K562 (cell line): ENCODE measurements around the gene PRELID2. TPM values are rescaled to one million over a fixed set of nuclear protein-coding genes. Genes with fewer than 3 reads are reported as not detected.

ENCODE experiments used
- ATF7 ChIP-seq: fragments of 450-650 bp; IDR thresholded peaks from 2 replicates; pipeline ENCODE4 v1.7.1; 2014; ENCODE audit warnings: mild to moderate bottlenecking, moderate library complexity
- BRCA1 ChIP-seq, 2 experiments: fragments of 450-650 bp in 1 of 2; sonication (generic) in 1 of 2; formaldehyde crosslinking in 1 of 2; IDR thresholded peaks; 2 replicates each; pipeline versions ENCODE4 v1.5.0 to v1.6.1; 2017 to 2020; ENCODE audit warnings: mild to moderate bottlenecking in 1 of 2, missing genetic modification reagents in 1 of 2
- CBX3 ChIP-seq, 2 experiments: IDR thresholded peaks; 1 replicate in 1 of 2; 2 replicates in 1 of 2; pipeline ENCODE4 v1.6.1; 2012; ENCODE audit warnings: inconsistent platforms in 2 of 2, low read length in 2 of 2, borderline replicate concordance in 1 of 2, control low read depth in 1 of 2
- CGGBP1 ChIP-seq: fragments of 250-450 bp; sonication (Bioruptor Pico); IDR thresholded peaks from 2 replicates; pipeline ENCODE4 v1.9.0; 2021; ENCODE audit warnings: mild to moderate bottlenecking
- CREB3 ChIP-seq: fragments of 450-650 bp; conservative IDR thresholded peaks from 2 replicates; pipeline ENCODE4 v1.6.1; 2016; ENCODE audit warnings: missing genetic modification characterization, low read depth, mild to moderate bottlenecking, missing compliant biosample characterization, moderate library complexity
- CXXC5 ChIP-seq: fragments of 250-450 bp; sonication (Bioruptor Pico); IDR thresholded peaks from 2 replicates; pipeline ENCODE4 v1.8.0; 2022; ENCODE audit warnings: inconsistent platforms, mild to moderate bottlenecking, moderate library complexity
- ETV6 ChIP-seq, 3 experiments: fragments of 150-350 bp in 1 of 3; sonication (generic) in 1 of 3; formaldehyde crosslinking in 1 of 3; IDR thresholded peaks; 2 replicates each; pipeline versions ENCODE4 v1.6.1 to v1.8.0; 2014 to 2022; ENCODE audit warnings: borderline replicate concordance in 2 of 3, low read depth in 2 of 3, antibody characterized with exemption in 1 of 3, low read length in 1 of 3, mild to moderate bottlenecking in 1 of 3, missing genetic modification reagents in 1 of 3
- HLTF ChIP-seq: fragments of 450-650 bp; IDR thresholded peaks from 2 replicates; pipeline ENCODE4 v1.6.1; 2016
- ID3 ChIP-seq, 2 experiments: fragments of 250-450 bp in 1 of 2; fragments of 450-650 bp in 1 of 2; sonication (Bioruptor Pico) in 1 of 2; IDR thresholded peaks; 2 replicates each; pipeline versions ENCODE4 v1.6.1 to v1.8.0; 2016 to 2021; ENCODE audit warnings: mild to moderate bottlenecking in 2 of 2, moderate library complexity in 2 of 2, missing compliant biosample characterization in 1 of 2, missing genetic modification characterization in 1 of 2
- IRF9 ChIP-seq: fragments of 450-650 bp; IDR thresholded peaks from 2 replicates; pipeline ENCODE4 v1.6.1; 2016; ENCODE audit warnings: missing biosample characterization, missing genetic modification characterization
- MBD2 ChIP-seq: sonication (generic); IDR thresholded peaks from 2 replicates; pipeline ENCODE4 v1.6.1; 2016; ENCODE audit warnings: low read depth, borderline replicate concordance
- PATZ1 ChIP-seq: fragments of 250-450 bp; sonication (Bioruptor Pico); IDR thresholded peaks from 2 replicates; pipeline ENCODE4 v1.5.0; 2020; ENCODE audit warnings: mild to moderate bottlenecking, borderline replicate concordance
- PHF8 ChIP-seq: fragments of 200-600 bp; sonication (generic); IDR thresholded peaks from 2 replicates; pipeline ENCODE4 v1.6.1; 2012; ENCODE audit warnings: mixed run types, mild to moderate bottlenecking, inconsistent platforms, low read length, moderate library complexity, borderline replicate concordance
- TAL1 ChIP-seq: fragments of 450-650 bp; IDR thresholded peaks from 2 replicates; pipeline ENCODE4 v1.6.1; 2016; ENCODE audit warnings: mild to moderate bottlenecking
- TCF15 ChIP-seq: fragments of 250-450 bp; sonication (Bioruptor Pico); IDR thresholded peaks from 2 replicates; pipeline ENCODE4 v1.8.0; 2022; ENCODE audit warnings: moderate library complexity, mild to moderate bottlenecking, inconsistent platforms
- USF1 ChIP-seq: sonication (generic); formaldehyde crosslinking; IDR thresholded peaks from 2 replicates; pipeline ENCODE4 v1.9.0; 2022; ENCODE audit warnings: mild to moderate bottlenecking, missing genetic modification reagents
- ZNF184 ChIP-seq: sonication (generic); formaldehyde crosslinking; IDR thresholded peaks from 2 replicates; pipeline ENCODE4 v1.5.0; 2020; ENCODE audit warnings: missing genetic modification reagents
- ZNF311 ChIP-seq: fragments of 250-450 bp; sonication (Bioruptor Pico); IDR thresholded peaks from 2 replicates; pipeline ENCODE4 v1.4.0; 2020; ENCODE audit warnings: mild to moderate bottlenecking, moderate library complexity
- polyA plus RNA-seq, 8 experiments: library from polyadenylated mRNA; depleted of rRNA in 4 of 8; stranded (reverse) in 5 of 8; unstranded in 3 of 8; fragments of >200 nt; fragmentation: Nextera tagmentation in 2 of 8; fragmentation: Illumina TruSeq in 1 of 8; extraction: Ambion mirVana in 2 of 8; extraction: Trizol in 1 of 8; gene quantifications; 2 replicates each; pipeline versions ENCODE4 v1.2.1 to v1.2.3, GENCODE V29; 2011 to 2014; ENCODE audit warnings: inconsistent platforms in 1 of 8, missing spikeins in 1 of 8
- total RNA-seq, 7 experiments: library from RNA; depleted of rRNA in 6 of 7; stranded (reverse); fragments of >200 nt in 6 of 7; fragmentation: Illumina TruSeq in 2 of 7; extraction: Trizol in 2 of 7; gene quantifications; 2 replicates each; pipeline versions ENCODE4 v1.2.1 to v1.2.3, GENCODE V29; 2011 to 2021; ENCODE audit warnings: low replicate concordance in 1 of 7

The PRELID2 gene
- total and polyA plus RNA-seq, 9 of the 15 experiments (the other 6 are each of a cell fraction or from before 2014, with no cell fraction given): 6.4 to 68.2 (median 28.8) TPM

- TF ChIP-seq CREB3 (tag) (no peak), ID3 (CRISPR knock-in tag; IDR thresholded peaks at IDR 0.05) (no peak), ID3 (tag; IDR thresholded peaks at IDR 0.05) (0 out of 2 replicates have a peak, but pooled peaks have one; percentile 51), BRCA1 (IDR thresholded peaks at IDR 0.05) (no peak), BRCA1 (CRISPR knock-in tag; IDR thresholded peaks at IDR 0.05) (no peak), CGGBP1 (CRISPR knock-in tag) (no peak), ZNF311 (no peak), ETV6 (IDR thresholded peaks at IDR 0.05; ENCODE audit: borderline replicate concordance in 1 of 2, low read depth in 2 of 2, low read length in 1 of 2) (no peak), ETV6 (CRISPR knock-in tag; IDR thresholded peaks at IDR 0.05; ENCODE audit: borderline replicate concordance) (no peak), CBX3 (IDR thresholded peaks at IDR 0.05; ENCODE audit: borderline replicate concordance in 1 of 2, low read length in 2 of 2) (no peak), CXXC5 (CRISPR knock-in tag) (peak; percentile 98), MBD2 (peak; percentile 45; the same call in 1 of the 2 replicates), USF1 (CRISPR knock-in tag) (no peak; the same call in 1 of the 2 replicates), TCF15 (CRISPR knock-in tag) (no peak), IRF9 (tag) (no peak), PATZ1 (CRISPR knock-in tag) (no peak), ATF7 (peak; percentile 82), TAL1 (no peak), HLTF (no peak), PHF8 (peak; percentile 95), ZNF184 (no peak)
These were observed at the start of gene PRELID2 (continued) for GRCh38 chr5:145834917-145835847.
